SK-N-SH treated with all-trans-retinoic acid at 6 μM for 48 hours (cell line): ENCODE measurements around the gene FAM161A.
"Not testable (repeated sequence)": the region's sequence is repeated elsewhere in the genome, so short reads cannot be mapped to it uniquely, and the experiment has no call there.

ENCODE experiments used
- ARNTL ChIP-seq: fragments of 450-650 bp; formaldehyde crosslinking; IDR thresholded peaks from 2 replicates; pipeline ENCODE4 v1.5.0; 2020; ENCODE audit warnings: low read depth, mild to moderate bottlenecking, moderate library complexity, borderline replicate concordance
- OSR1 ChIP-seq: fragments of 250-450 bp; sonication (Bioruptor Pico); IDR thresholded peaks from 2 replicates; pipeline ENCODE4 v1.8.0; 2022; ENCODE audit warnings: moderate library complexity, mild to moderate bottlenecking, inconsistent platforms
- RARB ChIP-seq: fragments of 250-450 bp; sonication (Bioruptor Pico); IDR thresholded peaks from 2 replicates; pipeline ENCODE4 v1.8.0; 2021; ENCODE audit warnings: mild to moderate bottlenecking, moderate library complexity
- TCF4 ChIP-seq: fragments of 250-450 bp; sonication (Bioruptor Pico); IDR thresholded peaks from 2 replicates; pipeline ENCODE4 v1.8.0; 2021; ENCODE audit warnings: mild to moderate bottlenecking, moderate library complexity, borderline replicate concordance
- ZFP30 ChIP-seq: fragments of 450-650 bp; formaldehyde crosslinking; IDR thresholded peaks from 2 replicates; pipeline ENCODE4 v1.5.0; 2022; ENCODE audit warnings: mild to moderate bottlenecking, moderate library complexity
- ZNF565 ChIP-seq: fragments of 450-650 bp; formaldehyde crosslinking; conservative IDR thresholded peaks from 2 replicates; pipeline ENCODE4 v1.5.0; 2020; ENCODE audit warnings: low read depth, mild to moderate bottlenecking, moderate library complexity
- ZNF70 ChIP-seq: fragments of 450-650 bp; formaldehyde crosslinking; IDR thresholded peaks from 2 replicates; pipeline ENCODE4 v1.5.0; 2020; ENCODE audit warnings: mild to moderate bottlenecking, moderate library complexity
- TF ChIP-seq, protein P1 (sequence below): fragments of 250-450 bp; sonication (Bioruptor Pico); IDR thresholded peaks from 2 replicates; pipeline ENCODE4 v1.5.1; 2021; ENCODE audit warnings: mild to moderate bottlenecking, moderate library complexity
- TF ChIP-seq, protein P2 (sequence below): fragments of 250-450 bp; sonication (Bioruptor Pico); IDR thresholded peaks from 2 replicates; pipeline ENCODE4 v1.8.0; 2021; ENCODE audit warnings: low read depth, mild to moderate bottlenecking, moderate library complexity, borderline replicate concordance
- TF ChIP-seq, protein P3 (sequence below): fragments of 250-450 bp; sonication (Bioruptor Pico); IDR thresholded peaks from 2 replicates; pipeline ENCODE4 v1.8.0; 2020; ENCODE audit warnings: mild to moderate bottlenecking, moderate library complexity, borderline replicate concordance
- TF ChIP-seq, protein P4 (sequence below): fragments of 250-450 bp; sonication (Bioruptor Pico); IDR thresholded peaks from 2 replicates; pipeline ENCODE4 v1.5.1; 2020; ENCODE audit warnings: low read depth, mild to moderate bottlenecking, moderate library complexity
- TF ChIP-seq, protein P5 (sequence below): fragments of 250-450 bp; sonication (Bioruptor Pico); IDR thresholded peaks from 2 replicates; pipeline ENCODE4 v1.5.0; 2020; ENCODE audit warnings: mild to moderate bottlenecking, moderate library complexity

DNA sequence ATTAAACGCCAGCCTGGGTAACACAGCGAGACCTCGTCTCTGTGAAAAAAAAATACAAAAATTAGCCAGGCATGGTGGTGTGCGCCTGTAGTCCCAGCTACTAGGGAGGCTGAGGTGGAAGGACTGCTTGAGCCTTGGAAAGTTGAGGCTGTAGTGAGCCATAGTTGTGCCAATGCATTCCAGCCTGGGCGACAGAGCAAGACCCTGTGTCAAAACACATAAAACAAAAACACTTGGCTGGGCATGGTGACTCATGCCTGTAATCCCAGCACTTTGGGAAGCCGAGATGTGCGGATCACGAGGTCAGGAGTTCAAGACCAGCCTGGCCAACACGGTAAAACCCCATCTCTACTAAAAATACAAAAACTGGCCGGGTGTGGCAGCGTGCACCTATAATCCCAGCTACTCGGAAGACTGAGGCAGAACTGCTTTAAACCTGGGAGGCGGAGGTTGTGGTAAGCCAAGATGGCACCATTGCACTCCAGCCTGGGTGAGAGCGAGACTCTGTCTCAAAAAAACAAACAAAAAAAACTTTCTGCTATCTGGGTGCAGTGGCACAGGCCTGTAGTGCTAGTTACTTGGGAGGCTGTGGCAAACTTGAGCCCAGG lies 12.7 kb upstream of the FAM161A start:
- TF ChIP-seq, protein P1, sequence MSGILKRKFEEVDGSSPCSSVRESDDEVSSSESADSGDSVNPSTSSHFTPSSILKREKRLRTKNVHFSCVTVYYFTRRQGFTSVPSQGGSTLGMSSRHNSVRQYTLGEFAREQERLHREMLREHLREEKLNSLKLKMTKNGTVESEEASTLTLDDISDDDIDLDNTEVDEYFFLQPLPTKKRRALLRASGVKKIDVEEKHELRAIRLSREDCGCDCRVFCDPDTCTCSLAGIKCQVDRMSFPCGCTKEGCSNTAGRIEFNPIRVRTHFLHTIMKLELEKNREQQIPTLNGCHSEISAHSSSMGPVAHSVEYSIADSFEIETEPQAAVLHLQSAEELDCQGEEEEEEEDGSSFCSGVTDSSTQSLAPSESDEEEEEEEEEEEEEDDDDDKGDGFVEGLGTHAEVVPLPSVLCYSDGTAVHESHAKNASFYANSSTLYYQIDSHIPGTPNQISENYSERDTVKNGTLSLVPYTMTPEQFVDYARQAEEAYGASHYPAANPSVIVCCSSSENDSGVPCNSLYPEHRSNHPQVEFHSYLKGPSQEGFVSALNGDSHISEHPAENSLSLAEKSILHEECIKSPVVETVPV (CRISPR knock-in tag): not testable (repeated sequence)
- not testable (repeated sequence) for TF ChIP-seq ZNF70; ZFP30 (CRISPR knock-in tag); TCF4 (CRISPR knock-in tag); RARB (CRISPR knock-in tag); OSR1 (CRISPR knock-in tag); ARNTL; ZNF565
- TF ChIP-seq, protein P2, sequence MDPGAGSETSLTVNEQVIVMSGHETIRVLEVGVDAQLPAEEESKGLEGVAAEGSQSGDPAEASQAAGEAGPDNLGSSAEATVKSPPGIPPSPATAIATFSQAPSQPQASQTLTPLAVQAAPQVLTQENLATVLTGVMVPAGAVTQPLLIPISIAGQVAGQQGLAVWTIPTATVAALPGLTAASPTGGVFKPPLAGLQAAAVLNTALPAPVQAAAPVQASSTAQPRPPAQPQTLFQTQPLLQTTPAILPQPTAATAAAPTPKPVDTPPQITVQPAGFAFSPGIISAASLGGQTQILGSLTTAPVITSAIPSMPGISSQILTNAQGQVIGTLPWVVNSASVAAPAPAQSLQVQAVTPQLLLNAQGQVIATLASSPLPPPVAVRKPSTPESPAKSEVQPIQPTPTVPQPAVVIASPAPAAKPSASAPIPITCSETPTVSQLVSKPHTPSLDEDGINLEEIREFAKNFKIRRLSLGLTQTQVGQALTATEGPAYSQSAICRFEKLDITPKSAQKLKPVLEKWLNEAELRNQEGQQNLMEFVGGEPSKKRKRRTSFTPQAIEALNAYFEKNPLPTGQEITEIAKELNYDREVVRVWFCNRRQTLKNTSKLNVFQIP: not testable (repeated sequence)
- TF ChIP-seq, protein P3, sequence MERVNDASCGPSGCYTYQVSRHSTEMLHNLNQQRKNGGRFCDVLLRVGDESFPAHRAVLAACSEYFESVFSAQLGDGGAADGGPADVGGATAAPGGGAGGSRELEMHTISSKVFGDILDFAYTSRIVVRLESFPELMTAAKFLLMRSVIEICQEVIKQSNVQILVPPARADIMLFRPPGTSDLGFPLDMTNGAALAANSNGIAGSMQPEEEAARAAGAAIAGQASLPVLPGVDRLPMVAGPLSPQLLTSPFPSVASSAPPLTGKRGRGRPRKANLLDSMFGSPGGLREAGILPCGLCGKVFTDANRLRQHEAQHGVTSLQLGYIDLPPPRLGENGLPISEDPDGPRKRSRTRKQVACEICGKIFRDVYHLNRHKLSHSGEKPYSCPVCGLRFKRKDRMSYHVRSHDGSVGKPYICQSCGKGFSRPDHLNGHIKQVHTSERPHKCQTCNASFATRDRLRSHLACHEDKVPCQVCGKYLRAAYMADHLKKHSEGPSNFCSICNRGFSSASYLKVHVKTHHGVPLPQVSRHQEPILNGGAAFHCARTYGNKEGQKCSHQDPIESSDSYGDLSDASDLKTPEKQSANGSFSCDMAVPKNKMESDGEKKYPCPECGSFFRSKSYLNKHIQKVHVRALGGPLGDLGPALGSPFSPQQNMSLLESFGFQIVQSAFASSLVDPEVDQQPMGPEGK (CRISPR knock-in tag): not testable (repeated sequence)
- TF ChIP-seq, protein P4, sequence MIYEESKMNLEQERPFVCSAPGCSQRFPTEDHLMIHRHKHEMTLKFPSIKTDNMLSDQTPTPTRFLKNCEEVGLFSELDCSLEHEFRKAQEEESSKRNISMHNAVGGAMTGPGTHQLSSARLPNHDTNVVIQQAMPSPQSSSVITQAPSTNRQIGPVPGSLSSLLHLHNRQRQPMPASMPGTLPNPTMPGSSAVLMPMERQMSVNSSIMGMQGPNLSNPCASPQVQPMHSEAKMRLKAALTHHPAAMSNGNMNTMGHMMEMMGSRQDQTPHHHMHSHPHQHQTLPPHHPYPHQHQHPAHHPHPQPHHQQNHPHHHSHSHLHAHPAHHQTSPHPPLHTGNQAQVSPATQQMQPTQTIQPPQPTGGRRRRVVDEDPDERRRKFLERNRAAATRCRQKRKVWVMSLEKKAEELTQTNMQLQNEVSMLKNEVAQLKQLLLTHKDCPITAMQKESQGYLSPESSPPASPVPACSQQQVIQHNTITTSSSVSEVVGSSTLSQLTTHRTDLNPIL (CRISPR knock-in tag): not testable (repeated sequence)
- TF ChIP-seq, protein P5, sequence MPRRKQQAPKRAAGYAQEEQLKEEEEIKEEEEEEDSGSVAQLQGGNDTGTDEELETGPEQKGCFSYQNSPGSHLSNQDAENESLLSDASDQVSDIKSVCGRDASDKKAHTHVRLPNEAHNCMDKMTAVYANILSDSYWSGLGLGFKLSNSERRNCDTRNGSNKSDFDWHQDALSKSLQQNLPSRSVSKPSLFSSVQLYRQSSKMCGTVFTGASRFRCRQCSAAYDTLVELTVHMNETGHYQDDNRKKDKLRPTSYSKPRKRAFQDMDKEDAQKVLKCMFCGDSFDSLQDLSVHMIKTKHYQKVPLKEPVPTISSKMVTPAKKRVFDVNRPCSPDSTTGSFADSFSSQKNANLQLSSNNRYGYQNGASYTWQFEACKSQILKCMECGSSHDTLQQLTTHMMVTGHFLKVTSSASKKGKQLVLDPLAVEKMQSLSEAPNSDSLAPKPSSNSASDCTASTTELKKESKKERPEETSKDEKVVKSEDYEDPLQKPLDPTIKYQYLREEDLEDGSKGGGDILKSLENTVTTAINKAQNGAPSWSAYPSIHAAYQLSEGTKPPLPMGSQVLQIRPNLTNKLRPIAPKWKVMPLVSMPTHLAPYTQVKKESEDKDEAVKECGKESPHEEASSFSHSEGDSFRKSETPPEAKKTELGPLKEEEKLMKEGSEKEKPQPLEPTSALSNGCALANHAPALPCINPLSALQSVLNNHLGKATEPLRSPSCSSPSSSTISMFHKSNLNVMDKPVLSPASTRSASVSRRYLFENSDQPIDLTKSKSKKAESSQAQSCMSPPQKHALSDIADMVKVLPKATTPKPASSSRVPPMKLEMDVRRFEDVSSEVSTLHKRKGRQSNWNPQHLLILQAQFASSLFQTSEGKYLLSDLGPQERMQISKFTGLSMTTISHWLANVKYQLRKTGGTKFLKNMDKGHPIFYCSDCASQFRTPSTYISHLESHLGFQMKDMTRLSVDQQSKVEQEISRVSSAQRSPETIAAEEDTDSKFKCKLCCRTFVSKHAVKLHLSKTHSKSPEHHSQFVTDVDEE: not testable (repeated sequence)
